ENCODE data around the gene USP51.
"Not testable (repeated sequence)": the region's sequence is repeated elsewhere in the genome, so short reads cannot be mapped to it uniquely, and the experiment has no call there.

USP51 gene

DNA sequence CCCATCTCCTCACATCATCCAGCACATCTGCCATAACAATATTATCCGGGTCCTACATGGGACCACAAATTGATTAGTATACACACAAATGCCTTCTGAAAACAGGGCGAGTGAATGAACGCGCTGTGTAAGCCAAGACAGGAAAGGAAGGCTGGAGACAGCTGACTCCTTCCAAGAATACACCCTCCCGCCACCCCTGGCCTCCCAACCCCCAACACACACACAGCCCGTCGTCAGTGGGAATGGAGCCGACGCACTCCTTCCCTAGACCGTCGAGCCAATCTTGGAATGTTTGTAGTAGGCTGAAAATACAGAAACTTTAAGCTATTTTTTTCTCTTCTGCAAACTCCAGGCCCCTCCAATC lies 38.0 kb downstream of the USP51 start:
- H3K27me3 ChIP-seq (ENCODE audit: low read length), result no peaks in the 10 kb centered on the region
- no peaks in the 10 kb centered on the region for H3K36me3 ChIP-seq (ENCODE audit: low read length)
- H2AFZ ChIP-seq (ENCODE audit: low read depth, low read length, severe bottlenecking), result peak overlapping the region; percentile 83
- H3K9me3 ChIP-seq (ENCODE audit: insufficient read depth, low read length), result no peaks in the 10 kb centered on the region
- peak overlapping the region; percentile 78 for H3K4me2 ChIP-seq (ENCODE audit: low read depth, low read length, poor library complexity, severe bottlenecking)
- no peaks in the 10 kb centered on the region for H3K79me2 ChIP-seq (ENCODE audit: insufficient read depth, low read length)
- peak overlapping the region; percentile 68 for H3K9ac ChIP-seq (ENCODE audit: low read length)
- H3K27ac ChIP-seq (ENCODE audit: low read depth, low read length), result no peak overlapping the region
- no peaks in the 10 kb centered on the region for H4K20me1 ChIP-seq (ENCODE audit: low read depth, low read length)
- H3K4me3 ChIP-seq (ENCODE audit: insufficient read depth, low read length, poor library complexity, severe bottlenecking), result peak overlapping the region; percentile 68
- no peak for TF ChIP-seq EZH2phosphoT487 (conservative IDR thresholded peaks at IDR 0.05; ENCODE audit: low read length)
- TF ChIP-seq, protein P1, sequence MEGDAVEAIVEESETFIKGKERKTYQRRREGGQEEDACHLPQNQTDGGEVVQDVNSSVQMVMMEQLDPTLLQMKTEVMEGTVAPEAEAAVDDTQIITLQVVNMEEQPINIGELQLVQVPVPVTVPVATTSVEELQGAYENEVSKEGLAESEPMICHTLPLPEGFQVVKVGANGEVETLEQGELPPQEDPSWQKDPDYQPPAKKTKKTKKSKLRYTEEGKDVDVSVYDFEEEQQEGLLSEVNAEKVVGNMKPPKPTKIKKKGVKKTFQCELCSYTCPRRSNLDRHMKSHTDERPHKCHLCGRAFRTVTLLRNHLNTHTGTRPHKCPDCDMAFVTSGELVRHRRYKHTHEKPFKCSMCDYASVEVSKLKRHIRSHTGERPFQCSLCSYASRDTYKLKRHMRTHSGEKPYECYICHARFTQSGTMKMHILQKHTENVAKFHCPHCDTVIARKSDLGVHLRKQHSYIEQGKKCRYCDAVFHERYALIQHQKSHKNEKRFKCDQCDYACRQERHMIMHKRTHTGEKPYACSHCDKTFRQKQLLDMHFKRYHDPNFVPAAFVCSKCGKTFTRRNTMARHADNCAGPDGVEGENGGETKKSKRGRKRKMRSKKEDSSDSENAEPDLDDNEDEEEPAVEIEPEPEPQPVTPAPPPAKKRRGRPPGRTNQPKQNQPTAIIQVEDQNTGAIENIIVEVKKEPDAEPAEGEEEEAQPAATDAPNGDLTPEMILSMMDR (IDR thresholded peaks at IDR 0.05; ENCODE audit: insufficient read depth, low read length, poor library complexity, severe bottlenecking), result no peak
- H3K9me2 ChIP-seq (replicated peaks; ENCODE audit: insufficient read depth, low read length), result no peaks in the 10 kb centered on the region
- no peaks in the 10 kb centered on the region for H3F3A ChIP-seq (ENCODE audit: insufficient read depth)

DNA sequence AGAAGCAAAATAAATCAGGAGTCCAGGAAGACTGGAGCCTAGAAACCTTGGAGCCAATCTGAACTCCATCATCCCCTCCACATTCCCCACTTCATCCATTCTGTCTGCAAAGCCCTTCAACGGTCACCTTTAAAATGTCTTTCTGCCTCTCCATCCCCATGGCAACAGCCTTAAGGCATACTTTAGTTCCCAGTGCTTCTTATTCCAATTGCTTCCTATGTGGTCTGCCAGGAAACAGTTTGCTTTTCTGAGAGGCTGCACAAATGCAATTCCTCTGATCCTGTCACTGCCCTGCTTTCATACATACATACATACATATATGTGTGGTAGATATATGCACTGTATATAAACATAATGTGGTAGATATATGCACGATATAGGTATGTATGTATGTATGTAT lies 38.5 kb downstream of the USP51 start:
- peak overlapping the region; percentile 68 for H3K4me3 ChIP-seq (ENCODE audit: insufficient read depth, low read length, poor library complexity, severe bottlenecking)
- no peaks in the 10 kb centered on the region for H3K9me3 ChIP-seq (ENCODE audit: insufficient read depth, low read length)
- no peak overlapping the region for H3K9ac ChIP-seq (ENCODE audit: low read length)
- no peaks in the 10 kb centered on the region for H3K79me2 ChIP-seq (ENCODE audit: insufficient read depth, low read length)
- no peaks in the 10 kb centered on the region for H3K36me3 ChIP-seq (ENCODE audit: low read length)
- no peaks in the 10 kb centered on the region for H3K27me3 ChIP-seq (ENCODE audit: low read length)
- TF ChIP-seq, protein P1 (IDR thresholded peaks at IDR 0.05; ENCODE audit: insufficient read depth, low read length, poor library complexity, severe bottlenecking), result no peak
- no peak for TF ChIP-seq EZH2phosphoT487 (conservative IDR thresholded peaks at IDR 0.05; ENCODE audit: low read length)
- no peaks in the 10 kb centered on the region for H4K20me1 ChIP-seq (ENCODE audit: low read depth, low read length)
- peak overlapping the region; percentile 78 for H3K4me2 ChIP-seq (ENCODE audit: low read depth, low read length, poor library complexity, severe bottlenecking)
- no peak overlapping the region for H2AFZ ChIP-seq (ENCODE audit: low read depth, low read length, severe bottlenecking)
- no peaks in the 10 kb centered on the region for H3F3A ChIP-seq (ENCODE audit: insufficient read depth)
- H3K27ac ChIP-seq (ENCODE audit: low read depth, low read length), result no peak overlapping the region
- H3K9me2 ChIP-seq (replicated peaks; ENCODE audit: insufficient read depth, low read length), result no peaks in the 10 kb centered on the region

DNA sequence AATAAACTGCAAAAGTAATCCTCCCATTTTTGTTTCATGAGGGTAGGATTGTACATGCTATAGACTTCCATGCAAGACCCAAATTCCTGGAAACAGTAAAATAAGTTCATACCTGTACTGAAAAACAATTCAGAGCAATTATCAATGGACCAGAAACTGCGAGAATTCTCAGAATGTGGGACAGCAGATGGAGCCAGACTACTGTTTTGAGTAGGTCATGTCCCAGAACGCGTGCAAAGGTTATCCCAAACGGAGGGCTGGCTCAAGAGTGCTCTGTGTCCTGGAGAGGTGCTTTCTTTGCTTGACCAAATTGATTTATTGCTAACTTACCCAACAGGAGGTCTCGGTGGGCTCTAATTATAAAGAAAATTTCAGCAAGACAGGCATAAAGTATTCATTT lies 39.4 kb downstream of the USP51 start:
- Histone ChIP-seq H4K20me1 (ENCODE audit: low read depth, low read length) (no peaks in the 10 kb centered on the region), H3F3A (ENCODE audit: insufficient read depth) (no peaks in the 10 kb centered on the region), H3K27me3 (ENCODE audit: low read length) (no peaks in the 10 kb centered on the region), H3K27ac (ENCODE audit: low read depth, low read length) (no peak overlapping the region), H3K9me2 (replicated peaks; ENCODE audit: insufficient read depth, low read length) (no peaks in the 10 kb centered on the region), H3K4me3 (ENCODE audit: insufficient read depth, low read length, poor library complexity, severe bottlenecking) (no peak overlapping the region), H2AFZ (ENCODE audit: low read depth, low read length, severe bottlenecking) (no peak overlapping the region), H3K79me2 (ENCODE audit: insufficient read depth, low read length) (no peaks in the 10 kb centered on the region), H3K4me2 (ENCODE audit: low read depth, low read length, poor library complexity, severe bottlenecking) (no peak overlapping the region), H3K9me3 (ENCODE audit: insufficient read depth, low read length) (no peaks in the 10 kb centered on the region), H3K9ac (ENCODE audit: low read length) (no peak overlapping the region), H3K36me3 (ENCODE audit: low read length) (no peaks in the 10 kb centered on the region)
- TF ChIP-seq EZH2phosphoT487 (conservative IDR thresholded peaks at IDR 0.05; ENCODE audit: low read length), result no peak
- TF ChIP-seq, protein P1 (IDR thresholded peaks at IDR 0.05; ENCODE audit: insufficient read depth, low read length, poor library complexity, severe bottlenecking), result no peak

DNA sequence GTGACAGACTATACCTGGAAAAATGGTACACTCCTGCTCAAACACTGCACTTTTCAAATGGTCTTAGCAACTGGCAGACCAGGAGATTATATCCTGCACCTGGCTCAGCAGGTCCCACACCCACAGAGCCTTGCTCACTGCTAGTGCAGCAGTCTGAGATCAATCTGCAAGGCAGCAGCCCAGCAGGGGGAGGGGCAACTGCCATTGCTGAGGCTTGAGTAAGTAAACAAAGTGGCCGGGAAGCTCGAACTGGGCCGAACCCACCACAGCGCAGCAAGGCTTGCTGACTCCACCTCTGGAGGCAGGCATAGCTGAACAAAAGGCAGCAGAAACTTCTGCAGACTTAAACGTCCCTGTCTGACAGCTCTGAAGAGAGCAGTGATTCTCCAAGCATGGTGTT lies 46.2 kb downstream of the USP51 start:
- H3K27me3 ChIP-seq (ENCODE audit: low read length); H4K20me1 ChIP-seq (ENCODE audit: low read depth, low read length); H3F3A ChIP-seq (ENCODE audit: insufficient read depth); H3K4me3 ChIP-seq (ENCODE audit: insufficient read depth, low read length, poor library complexity, severe bottlenecking); H3K27ac ChIP-seq (ENCODE audit: low read depth, low read length); H3K36me3 ChIP-seq (ENCODE audit: low read length); H2AFZ ChIP-seq (ENCODE audit: low read depth, low read length, severe bottlenecking); H3K79me2 ChIP-seq (ENCODE audit: insufficient read depth, low read length); H3K4me2 ChIP-seq (ENCODE audit: low read depth, low read length, poor library complexity, severe bottlenecking); H3K9ac ChIP-seq (ENCODE audit: low read length); H3K9me2 ChIP-seq (replicated peaks; ENCODE audit: insufficient read depth, low read length); H3K9me3 ChIP-seq (ENCODE audit: insufficient read depth, low read length): not testable (repeated sequence)
